DND-41 (cell line): ENCODE results near the gene MTX2.

ENCODE experiments used
- CTCF ChIP-seq: IDR thresholded peaks from 2 replicates; pipeline ENCODE4 v1.5.1; 2012; ENCODE audit warnings: borderline replicate concordance, low read length, moderate library complexity, mild to moderate bottlenecking; ENCODE audit not compliant: poor library complexity, severe bottlenecking; ENCODE audit errors: extremely low read depth
- EZH2 ChIP-seq: IDR thresholded peaks from 3 replicates; pipeline ENCODE4 v1.6.1; 2012; ENCODE audit warnings: borderline replicate concordance, low read depth, mild to moderate bottlenecking, moderate library complexity, low read length, inconsistent platforms; ENCODE audit not compliant: severe bottlenecking

GRCh38 chr2:176272870-176273459 lies 3.7 kb downstream of the MTX2 start:
- TF ChIP-seq CTCF: no peak
- TF ChIP-seq EZH2: no peak
